Measurements from ENCODE around the gene SLAMF8. TPM values are rescaled to one million over a fixed set of nuclear protein-coding genes. Genes with fewer than 3 reads are reported as not detected.
A peak's percentile ranks its signal among the peaks of the same experiment; 100 is the strongest.

SLAMF8 gene
- total and polyA plus RNA-seq, 2 donors (not counting 1 experiment from before 2014, with no cell fraction given) = 0.54 TPM; not detected in 1

DNA sequence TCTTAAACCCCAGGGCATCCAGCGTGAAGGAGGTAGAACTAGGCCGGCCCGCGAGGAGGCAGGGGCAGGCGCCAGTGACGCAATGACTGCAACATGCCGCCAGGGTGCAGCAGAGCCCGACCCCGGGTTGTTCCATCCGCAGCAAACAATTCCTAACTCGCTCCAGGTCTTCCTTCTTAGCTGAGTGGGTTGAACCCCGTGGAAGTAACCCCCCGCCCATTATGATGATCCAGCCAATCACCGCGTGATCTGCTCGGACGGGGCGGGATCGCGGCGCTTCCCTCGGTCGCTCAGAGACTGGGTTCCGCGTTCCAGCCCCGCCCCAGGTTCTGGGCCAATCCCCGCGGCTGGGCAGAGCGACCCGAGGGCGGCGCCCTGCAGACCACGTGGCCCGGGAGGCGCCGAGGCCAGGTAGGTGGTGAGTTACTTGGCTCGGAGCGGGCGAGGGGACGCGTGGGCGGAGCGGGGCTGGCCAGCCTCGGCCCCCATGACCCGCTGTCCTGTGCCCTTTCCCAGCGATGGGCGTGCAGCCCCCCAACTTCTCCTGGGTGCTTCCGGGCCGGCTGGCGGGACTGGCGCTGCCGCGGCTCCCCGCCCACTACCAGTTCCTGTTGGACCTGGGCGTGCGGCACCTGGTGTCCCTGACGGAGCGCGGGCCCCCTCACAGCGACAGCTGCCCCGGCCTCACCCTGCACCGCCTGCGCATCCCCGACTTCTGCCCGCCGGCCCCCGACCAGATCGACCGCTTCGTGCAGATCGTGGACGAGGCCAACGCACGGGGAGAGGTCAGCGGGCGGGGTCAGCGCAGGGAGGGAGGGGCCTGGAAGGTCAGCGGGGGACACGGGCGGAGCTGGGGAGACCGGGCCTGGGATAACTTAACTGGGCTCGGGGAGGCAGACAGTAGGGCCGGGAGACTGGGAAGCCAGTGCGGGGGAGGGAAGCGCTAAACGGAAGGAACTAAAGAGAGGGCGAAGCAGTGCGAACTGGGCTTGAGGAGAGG, 45.8 kb upstream of the SLAMF8 start, which contains the start of gene DUSP23:
TSS of gene DUSP23 (plus strand) at position 380 of the 1,000 bp plus-strand sequence. CDS start at position 519, 139 bp downstream.
- WGBS (ENCODE audit: insufficient coverage) = 3% methylated on average over 88 of the region's 88 CpGs
- Mint-ChIP-seq H3K9me3 (ENCODE audit: insufficient read depth) (no peaks in the 10 kb centered on the region), H3K4me3 (peak within 1 kb of the TSS; percentile 92), H3K4me1 (peaks cover 9% of the 10 kb centered on the region), H3K27ac (peak within 1 kb of the TSS; percentile 90), H3K27me3 (peaks cover 2% of the 10 kb centered on the region)
- DNase-seq (peak; percentile 96), ATAC-seq (ENCODE audit: low read depth) (peak; percentile 97)
- Histone ChIP-seq H3K36me3 (replicated peaks in 1 of 2; ENCODE audit: control extremely low read depth in 1 of 2, control insufficient read depth in 1 of 2, extremely low read depth in 1 of 2, insufficient read depth in 2 of 2, low read length in 1 of 2) (no peaks in the 10 kb centered on the region), H4K20me1 (ENCODE audit: control insufficient read depth, insufficient read depth, low read length, poor library complexity, severe bottlenecking) (no peaks in the 10 kb centered on the region), H3K27me3 (replicated peaks in 1 of 4; ENCODE audit: control extremely low read depth in 1 of 4, control insufficient read depth in 3 of 4, insufficient read depth in 4 of 4, low read length in 3 of 4) (peaks cover 0 to 4% (median 0%) of the 10 kb centered on the region in 4 experiments), H3K27ac (ENCODE audit: low read length in 2 of 2) (peak within 1 kb of the TSS in 1 of 2 donors; percentile 53), H3K79me2 (ENCODE audit: control insufficient read depth, insufficient read depth, low read length) (no peaks in the 10 kb centered on the region), H3K4me3 (ENCODE audit: control extremely low read depth in 1 of 5, extremely low read depth in 1 of 5, insufficient read depth in 1 of 5, low read depth in 2 of 5, low read length in 4 of 5) (peak within 1 kb of the TSS; percentile 65 to 74 (median 71)), H3K9ac (ENCODE audit: low read length) (peak within 1 kb of the TSS; percentile 78), H3K9me3 (ENCODE audit: control extremely low read depth in 1 of 3, control insufficient read depth in 2 of 3, insufficient read depth in 1 of 3, low read length in 2 of 3) (no peaks in the 10 kb centered on the region), H3K4me1 (ENCODE audit: control insufficient read depth in 2 of 2, insufficient read depth in 2 of 2, low read length in 2 of 2) (peaks cover 13 to 15% of the 10 kb centered on the region in 2 donors), H2AFZ (ENCODE audit: insufficient read depth, low read depth, low read length, poor library complexity, severe bottlenecking) (peak within 1 kb of the TSS; percentile 98), H3K4me2 (replicated peaks; ENCODE audit: low read depth, low read length, poor library complexity, severe bottlenecking) (peak within 1 kb of the TSS; percentile 90)
- intact Hi-C loops (cut with micrococcal nuclease) = loop anchor here (1.0 to 2.0 kb wide), 7 partner anchors 18 to 318 kb away; partner anchors contain the start of genes IGSF8, IGSF9 and TAGLN2
- POLR2A ChIA-PET = interaction anchor here (1.8 kb wide), 1 partner anchor 109 kb away, joined by 6 read pairs; no protein-coding TSS in a partner anchor
- TF ChIP-seq, protein P1, sequence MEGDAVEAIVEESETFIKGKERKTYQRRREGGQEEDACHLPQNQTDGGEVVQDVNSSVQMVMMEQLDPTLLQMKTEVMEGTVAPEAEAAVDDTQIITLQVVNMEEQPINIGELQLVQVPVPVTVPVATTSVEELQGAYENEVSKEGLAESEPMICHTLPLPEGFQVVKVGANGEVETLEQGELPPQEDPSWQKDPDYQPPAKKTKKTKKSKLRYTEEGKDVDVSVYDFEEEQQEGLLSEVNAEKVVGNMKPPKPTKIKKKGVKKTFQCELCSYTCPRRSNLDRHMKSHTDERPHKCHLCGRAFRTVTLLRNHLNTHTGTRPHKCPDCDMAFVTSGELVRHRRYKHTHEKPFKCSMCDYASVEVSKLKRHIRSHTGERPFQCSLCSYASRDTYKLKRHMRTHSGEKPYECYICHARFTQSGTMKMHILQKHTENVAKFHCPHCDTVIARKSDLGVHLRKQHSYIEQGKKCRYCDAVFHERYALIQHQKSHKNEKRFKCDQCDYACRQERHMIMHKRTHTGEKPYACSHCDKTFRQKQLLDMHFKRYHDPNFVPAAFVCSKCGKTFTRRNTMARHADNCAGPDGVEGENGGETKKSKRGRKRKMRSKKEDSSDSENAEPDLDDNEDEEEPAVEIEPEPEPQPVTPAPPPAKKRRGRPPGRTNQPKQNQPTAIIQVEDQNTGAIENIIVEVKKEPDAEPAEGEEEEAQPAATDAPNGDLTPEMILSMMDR (IDR thresholded peaks at IDR 0.05) = peak; percentile 78
- no peak for TF ChIP-seq EZH2 (IDR thresholded peaks at IDR 0.05; ENCODE audit: borderline replicate concordance, insufficient read depth, low read depth, low read length, poor library complexity, severe bottlenecking)
- CTCF ChIA-PET = interaction anchor here (0.7 to 3.6 kb wide), 11 partner anchors 9 to 250 kb away, joined by 3 to 21 read pairs (median 7); partner anchors contain the start of genes FCRL6 and PIGM
